HG03159 (cell line): ENCODE results near the gene C1orf122.

Experiments
- ATAC-seq: cut with Tn5 transposase; IDR thresholded peaks from one replicate; pipeline ENCODE4 v1.9.1; 2021; ENCODE audit warnings: mild to moderate bottlenecking, moderate library complexity; ENCODE audit not compliant: unreplicated experiment

Gene C1orf122

GRCh38 chr1:37844536-37844935, 36.9 kb downstream of the C1orf122 start:
- no peak for ATAC-seq

DNA sequence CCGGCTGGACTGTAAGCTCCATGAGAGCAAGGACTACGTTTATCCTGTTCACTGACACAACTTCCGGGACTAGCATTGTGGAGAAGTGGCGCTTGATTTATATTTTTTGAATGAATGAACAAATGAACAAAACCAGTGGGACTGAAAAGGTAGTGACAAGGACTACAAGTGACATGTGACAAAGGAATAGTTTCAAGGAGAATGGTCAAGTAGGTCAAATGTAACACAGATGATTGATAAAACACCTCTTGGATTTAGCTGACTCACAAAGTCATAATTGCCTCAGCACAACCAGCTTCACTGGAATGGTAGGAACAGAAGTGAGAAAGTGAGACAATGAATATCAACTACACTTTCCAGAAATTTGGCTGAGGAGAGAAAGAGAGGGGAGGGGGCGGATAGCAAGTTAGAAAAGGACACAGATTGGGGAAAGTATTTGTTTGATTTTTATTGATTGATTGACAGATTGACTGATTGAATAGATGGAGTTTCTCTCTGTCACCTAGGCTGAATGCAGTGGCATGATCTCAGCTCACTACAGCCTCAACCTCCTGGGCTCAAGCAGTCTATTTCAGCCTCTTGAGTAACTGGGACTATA, 37.6 kb downstream of the C1orf122 start:
- no peak for ATAC-seq

DNA sequence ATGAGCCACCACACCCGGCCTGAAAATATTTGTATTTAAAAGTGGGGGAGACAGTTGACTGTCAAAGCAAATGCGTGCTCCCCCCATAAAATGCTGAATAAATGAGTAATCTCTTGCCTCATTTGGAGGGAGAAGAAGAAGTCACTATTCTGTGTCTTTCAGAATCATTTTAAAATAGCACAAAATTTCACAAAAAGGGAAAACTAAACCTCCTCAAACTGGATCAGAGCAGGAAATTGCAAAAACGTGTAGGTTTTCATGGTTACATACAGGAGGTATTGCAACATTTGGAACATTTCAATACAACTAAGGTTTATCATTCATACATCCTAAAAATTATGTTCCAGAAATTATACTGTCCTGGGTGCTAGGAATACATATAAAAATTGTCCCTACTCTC, 38.2 kb downstream of the C1orf122 start:
- no peak for ATAC-seq

- no peak for ATAC-seq
Observed at GRCh38 chr1:37846647-37847339, 39.2 kb downstream of the C1orf122 start.

GRCh38 chr1:37849480-37849879, 41.9 kb downstream of the C1orf122 start:
- ATAC-seq, result no peak

DNA sequence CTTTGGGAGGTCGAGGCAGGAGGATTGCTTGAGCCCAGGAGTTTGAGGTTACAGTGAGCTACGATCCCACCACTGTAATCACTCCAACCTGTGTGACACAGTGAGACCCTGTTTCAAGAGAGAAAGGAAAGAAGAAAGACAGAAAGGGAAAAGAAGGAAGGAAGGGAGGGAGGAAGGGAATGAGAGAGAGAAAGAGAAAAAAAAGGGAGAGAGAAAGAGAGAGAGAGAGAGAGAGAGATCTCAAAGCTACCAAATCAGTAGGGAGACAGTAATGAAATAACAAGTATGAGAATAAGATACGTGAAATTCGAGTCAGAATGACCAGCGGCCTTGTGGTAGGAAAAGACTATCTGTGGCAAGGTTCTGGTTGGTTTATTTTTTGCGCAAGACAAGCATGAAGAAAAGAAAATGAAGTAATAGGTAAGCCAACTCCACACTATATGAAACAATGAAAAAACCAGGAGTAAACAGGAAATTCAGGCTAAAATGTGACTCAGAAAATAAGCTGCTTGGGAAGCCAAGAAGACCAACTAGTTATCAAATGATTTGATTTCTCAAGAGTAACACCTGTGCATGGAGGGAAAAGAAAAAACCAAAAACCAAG, 42.9 kb downstream of the C1orf122 start:
- ATAC-seq, result no peak

DNA sequence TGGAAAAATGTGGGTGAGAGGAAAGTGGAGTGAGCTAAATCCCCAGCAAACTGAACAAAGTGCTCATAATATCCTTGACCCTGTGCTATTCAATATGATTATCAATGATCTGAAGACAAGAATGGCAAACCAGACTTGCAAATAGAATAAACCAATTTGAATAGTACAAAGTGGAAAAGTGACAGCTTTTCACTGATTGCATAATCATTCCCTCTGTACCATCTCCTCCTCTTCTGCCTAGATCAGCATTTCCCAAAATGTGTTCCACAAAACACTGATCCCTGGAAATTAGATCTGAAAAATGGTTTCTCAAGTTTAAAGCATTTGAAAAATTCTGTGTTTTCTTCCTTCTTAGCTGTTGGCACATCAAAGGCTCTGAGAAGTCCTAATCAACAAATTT, 43.7 kb downstream of the C1orf122 start:
- ATAC-seq, result no peak

DNA sequence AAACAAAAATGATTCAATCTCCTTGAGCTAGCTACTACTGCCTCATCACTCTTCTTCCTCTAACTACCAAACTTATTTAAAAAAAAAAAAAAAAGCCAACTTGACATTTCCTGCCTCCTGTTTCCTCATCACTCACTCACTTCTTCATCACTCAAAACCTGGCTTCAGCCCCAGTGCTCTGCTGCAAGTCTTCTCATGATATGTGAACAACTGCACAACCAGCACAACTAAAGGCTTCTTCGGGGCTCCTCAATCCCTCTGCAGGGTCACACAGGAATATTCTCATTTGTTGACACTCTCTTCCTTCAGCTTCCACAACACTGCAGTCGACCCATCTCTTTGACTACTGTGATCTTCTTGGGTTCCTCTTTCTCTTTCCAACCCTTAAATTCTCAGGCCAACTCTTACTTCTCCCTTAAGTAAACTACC, 44.2 kb downstream of the C1orf122 start:
- ATAC-seq, result no peak

- ATAC-seq, result no peak
Observed at GRCh38 chr1:37853157-37853556, 45.6 kb downstream of the C1orf122 start.

- no peak for ATAC-seq
Observed at GRCh38 chr1:37854406-37854805, 46.8 kb downstream of the C1orf122 start.
